Lower lobe of right lung (tissue), 2 donors: ENCODE results near the gene CRB1. TPM values are rescaled to one million over a fixed set of nuclear protein-coding genes. Genes with fewer than 3 reads are reported as not detected.

ENCODE experiments used
- ATAC-seq, 2 donors: fragments of 200-7000 bp; cut with Tn5 transposase; one replicate each; pipeline ENCODE4 v1.9.1; 2020 to 2022; ENCODE audit warnings: mild to moderate bottlenecking in 2 of 2, moderate library complexity in 2 of 2
- DNase-seq: peaks from one replicate; pipeline ENCODE4 v3.0.0-alpha.2; 2020
- H3K27ac ChIP-seq: fragments of 200-600 bp; one replicate; pipeline ENCODE4 v1.8.0; 2022
- H3K27me3 ChIP-seq: fragments of 200-600 bp; one replicate; pipeline ENCODE4 v1.8.0; 2022; ENCODE audit warnings: low read depth
- H3K36me3 ChIP-seq: fragments of 200-600 bp; one replicate; pipeline ENCODE4 v1.8.0; 2022; ENCODE audit warnings: mild to moderate bottlenecking
- H3K4me1 ChIP-seq: fragments of 200-600 bp; one replicate; pipeline ENCODE4 v1.8.0; 2022
- H3K4me3 ChIP-seq: fragments of 200-600 bp; one replicate; pipeline ENCODE4 v1.8.0; 2022; ENCODE audit warnings: mild to moderate bottlenecking
- H3K9me3 ChIP-seq: fragments of 200-600 bp; one replicate; pipeline ENCODE4 v1.8.0; 2022
- intact Hi-C: fragments of 100-400 bp; cut with DNase I; formaldehyde crosslinking; loops from one replicate; pipeline ENCODE4 v1.11.0; 2022
- total RNA-seq: library from RNA; stranded (reverse); fragmentation: NEBNext Ultra II Directional; extraction: Animal tissue kit (Norgen Biotek cat#: 25700); gene quantifications from one replicate; pipeline ENCODE4 v1.2.1, GENCODE V29; 2021
- TF ChIP-seq, protein P1 (sequence below): fragments of 200-600 bp; IDR thresholded peaks from one replicate; pipeline ENCODE4 v1.8.0; 2022; ENCODE audit warnings: antibody characterized with exemption, mild to moderate bottlenecking
- donor health status: DM: no; HTN: yes; CAD: no; lungs with severe emphysema.

The CRB1 gene
- total RNA-seq, 1 donor from 2014 or later, result 0.77 TPM

DNA sequence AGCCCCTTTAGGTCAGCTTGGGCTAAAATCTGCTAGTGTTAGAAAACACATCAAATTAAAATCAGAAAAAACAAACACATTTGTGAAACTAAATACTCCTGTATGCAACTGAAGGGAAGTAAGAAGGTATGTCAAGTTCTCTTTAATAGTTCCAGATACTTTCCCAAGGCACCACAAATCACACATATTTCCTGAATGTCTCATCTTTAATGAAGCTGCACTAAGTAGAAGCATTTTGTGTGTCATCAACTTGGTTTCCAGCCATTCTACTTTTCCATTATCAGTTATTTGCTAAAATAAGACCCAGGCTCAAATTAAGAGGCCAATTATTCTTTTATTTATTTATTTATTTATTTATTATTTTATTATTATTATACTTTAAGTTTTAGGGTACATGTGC lies 34.7 kb downstream of the CRB1 start:
- no peaks in the 10 kb centered on the region for H3K27me3 ChIP-seq
- intact Hi-C loops, result no loop called here
- no peak for DNase-seq
- ATAC-seq, result no peak
- H3K36me3 ChIP-seq, result no peaks in the 10 kb centered on the region
- TF ChIP-seq, protein P1, sequence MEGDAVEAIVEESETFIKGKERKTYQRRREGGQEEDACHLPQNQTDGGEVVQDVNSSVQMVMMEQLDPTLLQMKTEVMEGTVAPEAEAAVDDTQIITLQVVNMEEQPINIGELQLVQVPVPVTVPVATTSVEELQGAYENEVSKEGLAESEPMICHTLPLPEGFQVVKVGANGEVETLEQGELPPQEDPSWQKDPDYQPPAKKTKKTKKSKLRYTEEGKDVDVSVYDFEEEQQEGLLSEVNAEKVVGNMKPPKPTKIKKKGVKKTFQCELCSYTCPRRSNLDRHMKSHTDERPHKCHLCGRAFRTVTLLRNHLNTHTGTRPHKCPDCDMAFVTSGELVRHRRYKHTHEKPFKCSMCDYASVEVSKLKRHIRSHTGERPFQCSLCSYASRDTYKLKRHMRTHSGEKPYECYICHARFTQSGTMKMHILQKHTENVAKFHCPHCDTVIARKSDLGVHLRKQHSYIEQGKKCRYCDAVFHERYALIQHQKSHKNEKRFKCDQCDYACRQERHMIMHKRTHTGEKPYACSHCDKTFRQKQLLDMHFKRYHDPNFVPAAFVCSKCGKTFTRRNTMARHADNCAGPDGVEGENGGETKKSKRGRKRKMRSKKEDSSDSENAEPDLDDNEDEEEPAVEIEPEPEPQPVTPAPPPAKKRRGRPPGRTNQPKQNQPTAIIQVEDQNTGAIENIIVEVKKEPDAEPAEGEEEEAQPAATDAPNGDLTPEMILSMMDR, result no peak
- H3K4me1 ChIP-seq, result no peaks in the 10 kb centered on the region
- H3K9me3 ChIP-seq, result no peaks in the 10 kb centered on the region
- no peak overlapping the region for H3K27ac ChIP-seq
- H3K4me3 ChIP-seq, result no peak overlapping the region

DNA sequence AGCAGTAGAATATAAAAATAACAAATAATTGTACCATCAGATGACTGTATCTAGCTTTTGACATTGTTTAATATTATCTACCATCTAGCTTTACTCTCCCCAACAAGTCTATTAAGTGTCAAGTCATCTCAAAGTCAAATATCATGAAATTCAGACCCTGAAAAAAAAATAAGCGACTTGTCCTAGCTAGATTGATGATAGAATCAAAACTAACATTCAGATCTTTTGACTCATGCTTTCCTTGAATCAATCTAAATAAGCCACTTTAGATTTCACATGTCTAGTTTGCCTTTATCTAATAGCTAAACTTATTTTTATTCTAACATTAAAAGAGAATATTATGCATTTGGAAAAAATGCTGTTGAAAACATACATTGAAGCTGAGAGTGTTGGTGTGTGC lies 35.4 kb downstream of the CRB1 start:
- Histone ChIP-seq H3K27ac (no peak overlapping the region), H3K9me3 (no peaks in the 10 kb centered on the region), H3K4me3 (no peak overlapping the region), H3K4me1 (no peaks in the 10 kb centered on the region), H3K27me3 (no peaks in the 10 kb centered on the region), H3K36me3 (no peaks in the 10 kb centered on the region)
- TF ChIP-seq, protein P1, result no peak
- intact Hi-C loops, result no loop called here
- ATAC-seq (no peak), DNase-seq (no peak)

DNA sequence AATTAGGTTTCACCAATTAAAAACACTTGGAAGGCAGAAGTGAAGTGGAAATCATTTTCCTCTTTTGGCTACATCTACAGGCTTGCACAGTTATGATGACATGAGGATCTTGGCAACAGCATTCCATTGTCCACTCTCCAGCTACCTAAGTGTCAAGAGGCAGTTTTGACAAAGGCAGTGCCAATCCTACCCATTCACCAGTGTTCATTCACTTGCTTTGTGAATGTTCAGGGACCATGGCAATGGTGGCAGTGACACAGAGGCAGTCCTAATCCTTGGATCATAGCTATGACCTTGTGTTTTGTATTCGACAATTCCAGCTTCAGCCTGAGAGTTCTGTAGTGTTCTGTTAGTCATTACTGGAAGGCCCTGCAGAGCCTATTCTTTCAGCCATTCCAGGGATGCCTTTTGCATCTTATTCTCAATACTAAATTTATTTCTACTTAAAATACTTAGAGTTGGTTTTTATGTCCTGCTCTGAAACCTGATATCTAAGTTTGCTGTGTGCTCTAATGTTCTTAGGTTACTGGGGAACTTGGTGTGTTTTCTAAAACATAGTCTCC lies 36.7 kb downstream of the CRB1 start:
- no peaks in the 10 kb centered on the region for H3K4me1 ChIP-seq
- intact Hi-C loops, result no loop called here
- H3K27me3 ChIP-seq, result no peaks in the 10 kb centered on the region
- H3K36me3 ChIP-seq, result no peaks in the 10 kb centered on the region
- H3K4me3 ChIP-seq, result no peak overlapping the region
- H3K9me3 ChIP-seq, result no peaks in the 10 kb centered on the region
- no peak overlapping the region for H3K27ac ChIP-seq
- ATAC-seq, result no peak
- no peak for DNase-seq
- TF ChIP-seq, protein P1, result no peak

DNA sequence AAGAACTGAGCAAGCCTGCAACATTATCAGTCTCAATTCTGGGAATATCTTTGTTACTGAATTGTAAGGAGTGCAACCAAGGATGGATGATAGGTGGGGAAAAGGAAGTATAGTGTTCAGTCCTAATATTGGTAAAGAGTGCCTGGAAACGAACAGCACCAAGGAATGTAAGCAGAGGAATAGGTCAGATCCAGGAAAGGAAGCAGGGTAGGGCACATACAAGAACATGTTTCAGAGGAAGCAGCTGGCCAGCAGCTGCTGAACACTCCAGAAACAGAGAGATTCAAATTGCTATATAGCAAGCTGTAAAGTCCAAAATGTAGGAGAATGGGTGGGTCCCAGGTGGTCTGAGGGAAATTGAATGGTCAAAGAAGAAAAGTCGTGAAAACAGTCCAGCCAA lies 37.9 kb downstream of the CRB1 start:
- H3K27me3 ChIP-seq, result no peaks in the 10 kb centered on the region
- H3K27ac ChIP-seq, result no peak overlapping the region
- intact Hi-C loops, result no loop called here
- no peak overlapping the region for H3K4me3 ChIP-seq
- ATAC-seq (no peak), DNase-seq (no peak)
- TF ChIP-seq, protein P1, result no peak
- no peaks in the 10 kb centered on the region for H3K9me3 ChIP-seq
- H3K4me1 ChIP-seq, result no peaks in the 10 kb centered on the region
- H3K36me3 ChIP-seq, result no peaks in the 10 kb centered on the region

DNA sequence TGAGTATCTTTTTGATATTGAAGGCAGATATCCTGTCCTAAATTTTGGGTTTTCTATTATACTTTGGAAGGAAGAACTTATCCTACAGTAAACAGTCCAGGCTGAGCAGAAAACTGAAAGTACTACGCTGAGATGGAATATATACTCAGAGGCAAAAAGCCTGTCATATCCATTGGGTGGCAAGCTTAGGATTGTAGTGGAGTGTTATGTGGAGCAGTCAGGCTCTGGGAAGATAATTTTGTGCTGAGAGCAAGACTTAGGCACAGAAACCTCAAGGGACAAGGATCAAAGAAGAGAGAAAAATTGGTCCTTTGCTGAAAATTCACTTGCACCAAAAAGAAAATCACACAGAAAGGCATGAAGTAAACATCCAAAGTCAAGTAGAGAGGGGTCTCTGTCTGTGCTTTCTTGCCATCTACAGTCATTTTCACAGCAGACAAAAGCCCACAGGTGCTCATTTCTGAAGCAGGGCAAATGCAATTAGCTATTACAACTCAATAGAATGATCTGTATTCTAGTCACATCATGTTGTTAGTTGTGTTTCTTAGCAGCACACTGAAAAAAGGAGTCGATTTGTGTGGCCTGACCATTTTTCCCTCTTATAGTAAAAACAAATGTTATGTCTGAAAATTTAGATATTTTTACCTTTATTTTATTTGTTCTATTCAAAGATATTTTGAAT lies 38.5 kb downstream of the CRB1 start:
- no peak overlapping the region for H3K4me3 ChIP-seq
- H3K36me3 ChIP-seq, result no peaks in the 10 kb centered on the region
- TF ChIP-seq, protein P1, result no peak
- no peak overlapping the region for H3K27ac ChIP-seq
- DNase-seq, result no peak
- no peaks in the 10 kb centered on the region for H3K27me3 ChIP-seq
- H3K9me3 ChIP-seq, result no peaks in the 10 kb centered on the region
- no peak for ATAC-seq
- intact Hi-C loops, result no loop called here
- no peaks in the 10 kb centered on the region for H3K4me1 ChIP-seq
